Activated T-cell treated with anti-CD3 and anti-CD28 coated beads for 48 hours (primary cell): ENCODE data around the gene HESX1.

ENCODE experiments used
- DNase-seq: peaks from one replicate; pipeline ENCODE4 v3.0.0-alpha.2; 2020; ENCODE audit warnings: low read depth

HESX1 gene

GRCh38 chr3:57199895-57200297 is at the start of gene HESX1:
Gene HESX1, minus strand, starts transcription at chr3:57199978. Its CDS starts 60 bp downstream, at chr3:57199918.
- DNase-seq: no peak

- DNase-seq: no peak
These were observed 45.2 kb upstream of the HESX1 start for GRCh38 chr3:57244946-57245345.

DNA sequence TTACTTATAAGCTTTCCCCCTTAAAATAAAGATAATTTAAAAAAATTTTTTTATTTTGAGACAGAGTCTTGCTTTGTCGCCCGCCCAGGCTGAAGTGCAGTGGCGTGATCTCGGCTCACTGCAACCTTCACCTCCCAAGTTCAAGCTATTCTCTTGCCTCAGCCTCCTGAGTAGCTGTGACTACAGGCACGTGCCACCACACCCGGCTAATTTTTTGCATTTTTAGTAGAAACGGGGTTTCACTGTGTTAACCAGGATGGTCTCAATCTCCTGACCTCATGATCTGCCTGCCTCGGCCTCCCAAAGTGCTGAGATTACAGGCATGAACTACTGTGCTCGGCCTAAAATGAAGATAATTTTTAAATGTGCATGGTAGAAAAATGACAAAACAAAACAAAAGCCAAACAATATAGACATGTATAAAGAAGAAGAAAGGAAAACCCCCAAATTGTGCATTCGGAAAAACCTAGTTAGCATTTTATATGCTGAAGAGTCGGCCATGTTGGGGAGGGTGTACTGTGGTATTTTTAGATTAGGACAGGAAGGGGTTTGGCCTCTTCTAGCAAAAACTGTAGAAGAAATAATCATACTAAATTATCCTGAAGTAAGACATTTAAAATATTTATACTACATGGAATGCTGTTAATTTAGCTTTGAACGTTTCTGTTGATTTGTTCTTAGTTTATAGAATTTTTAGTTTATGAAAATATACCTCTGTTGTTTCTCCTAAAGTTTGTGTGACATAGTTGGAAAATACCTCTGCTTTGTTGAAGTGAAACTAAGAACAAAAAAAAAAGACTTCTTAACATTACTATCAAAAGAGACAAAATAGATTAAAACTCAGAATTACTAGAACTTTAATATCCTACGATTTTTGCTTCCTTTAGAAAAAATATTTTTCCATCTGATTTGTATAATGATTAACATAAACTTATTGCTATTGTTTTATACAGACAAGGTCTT is 35.1 kb upstream of the HESX1 start:
- no peak for DNase-seq

DNA sequence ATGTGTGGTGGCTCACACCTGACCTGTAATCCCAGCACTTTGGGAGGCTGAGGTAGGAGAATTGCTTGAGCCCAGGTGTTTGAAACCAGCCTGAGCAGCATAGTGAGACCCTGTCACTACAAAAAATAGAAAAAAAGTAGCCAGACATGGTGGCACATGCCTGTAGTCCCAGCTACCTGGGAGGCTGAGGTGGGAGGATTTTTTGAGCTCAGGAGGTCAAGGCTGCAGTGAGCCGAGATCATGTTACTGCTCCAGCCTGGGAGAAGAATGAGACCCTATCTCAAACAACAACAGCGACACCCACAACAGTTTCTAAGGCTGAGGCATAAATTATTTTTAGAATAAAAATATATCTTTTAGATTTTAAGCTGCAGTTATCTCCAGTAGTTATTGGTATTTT is 34.0 kb upstream of the HESX1 start:
- DNase-seq: no peak

- DNase-seq: no peak
These were observed 30.2 kb upstream of the HESX1 start for GRCh38 chr3:57230006-57230405.

GRCh38 chr3:57227930-57228751 is 28.4 kb upstream of the HESX1 start:
- DNase-seq: peak; percentile 27

- peak; percentile 92 for DNase-seq
These were observed 27.6 kb upstream of the HESX1 start, which contains the start of gene APPL1 for GRCh38 chr3:57227204-57227929. Gene APPL1, plus strand, starts transcription at chr3:57227729. Its CDS starts 155 bp downstream, at chr3:57227884.

- DNase-seq: no peak
These were observed 26.4 kb upstream of the HESX1 start for GRCh38 chr3:57226176-57226575.

- no peak for DNase-seq
These were observed 25.1 kb upstream of the HESX1 start for GRCh38 chr3:57224856-57225255.

DNA sequence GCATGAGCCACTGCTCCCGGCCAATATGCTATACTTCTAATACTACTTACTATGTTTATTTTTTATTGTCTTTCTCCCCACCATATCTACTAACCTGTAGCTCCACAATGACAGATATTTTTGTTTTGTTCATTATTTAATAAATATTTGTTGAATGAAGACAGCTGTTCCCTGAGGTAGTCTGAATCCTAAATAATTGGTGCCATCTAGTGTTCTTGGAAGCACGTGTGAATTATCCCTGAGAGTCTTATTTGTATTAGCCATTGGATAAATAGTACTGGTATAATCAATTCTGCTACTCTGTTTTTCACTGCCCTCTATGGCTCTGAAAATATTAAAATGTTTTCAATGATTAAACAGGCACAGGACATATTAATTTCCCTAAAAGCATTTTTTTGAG is 22.1 kb upstream of the HESX1 start:
- no peak for DNase-seq

GRCh38 chr3:57206423-57206822 is 6.6 kb upstream of the HESX1 start:
- DNase-seq: no peak

DNA sequence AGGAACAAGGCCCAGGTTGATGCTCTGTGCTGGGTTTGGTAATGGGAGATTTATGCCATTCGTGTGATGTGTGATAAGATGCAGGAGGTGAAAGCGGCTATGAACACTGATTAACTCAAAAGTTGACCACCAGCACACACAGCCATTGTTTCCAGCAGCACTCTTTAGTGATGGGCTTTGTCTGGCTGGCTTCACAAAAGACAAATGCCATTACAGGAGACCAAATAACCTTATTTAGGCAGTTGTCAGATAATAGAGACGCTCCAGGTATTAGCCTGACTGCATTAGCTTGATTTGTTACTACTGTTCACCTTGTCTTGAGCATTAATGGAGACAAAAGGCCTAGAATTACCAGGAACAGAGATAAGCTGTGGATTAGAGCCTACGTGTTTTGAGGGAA is 5.1 kb downstream of the HESX1 start:
- DNase-seq: no peak

DNA sequence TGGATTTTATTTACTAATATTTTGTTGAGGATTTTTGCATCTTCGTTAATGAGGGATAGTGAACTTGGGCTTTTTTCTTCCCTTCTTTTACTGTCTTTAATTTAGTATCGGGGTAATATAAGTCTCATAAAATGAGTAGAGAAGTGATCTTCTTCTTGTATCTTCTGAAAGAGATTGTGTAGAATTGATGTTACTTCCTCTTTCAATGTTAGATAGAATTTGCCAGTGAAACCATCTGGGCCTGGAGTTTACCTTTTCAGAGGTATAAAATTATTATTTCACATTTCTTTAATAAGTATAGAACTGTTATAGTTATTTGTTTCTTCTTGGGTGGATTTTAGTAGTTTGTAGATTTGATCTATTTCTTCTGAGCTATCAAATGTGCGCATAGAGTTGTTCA is 7.8 kb downstream of the HESX1 start:
- DNase-seq: no peak

GRCh38 chr3:57184526-57184925 is 15.3 kb downstream of the HESX1 start:
- DNase-seq: no peak

- DNase-seq: no peak
These were observed 20.0 kb downstream of the HESX1 start for GRCh38 chr3:57179580-57180410.

GRCh38 chr3:57176045-57176444 is 23.7 kb downstream of the HESX1 start:
- no peak for DNase-seq

DNA sequence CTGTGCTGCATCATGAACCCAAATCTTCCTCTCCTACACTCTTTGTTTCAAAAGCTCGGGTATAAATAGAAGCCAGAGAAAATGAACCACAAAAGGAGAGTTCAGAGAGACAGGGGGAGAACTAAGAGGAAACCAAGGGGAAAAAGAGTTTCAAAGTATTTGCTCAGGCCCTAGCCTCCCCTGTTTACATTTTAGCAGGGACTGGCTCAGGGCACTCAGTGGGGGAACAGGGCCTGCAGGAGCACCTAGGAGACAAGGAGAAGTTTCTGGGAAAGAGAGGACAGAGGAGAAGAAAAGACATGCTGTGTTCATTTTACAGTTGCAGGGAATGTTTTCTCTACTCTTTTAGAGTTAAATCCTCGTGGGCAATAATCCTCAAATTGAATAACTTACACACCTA is 26.1 kb downstream of the HESX1 start:
- DNase-seq: no peak

DNA sequence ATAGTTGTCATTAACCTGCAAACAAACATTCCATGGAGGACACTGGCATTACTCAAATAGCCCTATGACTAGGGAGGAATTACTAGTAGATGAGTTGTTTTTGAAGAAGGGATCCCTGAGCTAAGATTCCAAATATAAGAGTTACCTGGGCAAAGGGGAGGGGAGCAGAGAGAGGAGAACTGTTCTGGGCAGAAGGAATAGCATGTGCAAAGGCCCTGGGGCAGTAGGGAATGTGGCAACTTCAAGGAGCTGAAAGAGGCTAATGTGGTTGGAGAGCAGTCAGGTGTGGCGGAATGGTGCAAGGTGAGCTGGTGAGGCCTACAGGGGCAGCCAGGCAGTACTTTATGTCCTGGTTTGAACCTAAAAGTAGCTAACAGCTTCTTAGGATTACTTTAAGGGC is 28.8 kb downstream of the HESX1 start:
- no peak for DNase-seq

DNA sequence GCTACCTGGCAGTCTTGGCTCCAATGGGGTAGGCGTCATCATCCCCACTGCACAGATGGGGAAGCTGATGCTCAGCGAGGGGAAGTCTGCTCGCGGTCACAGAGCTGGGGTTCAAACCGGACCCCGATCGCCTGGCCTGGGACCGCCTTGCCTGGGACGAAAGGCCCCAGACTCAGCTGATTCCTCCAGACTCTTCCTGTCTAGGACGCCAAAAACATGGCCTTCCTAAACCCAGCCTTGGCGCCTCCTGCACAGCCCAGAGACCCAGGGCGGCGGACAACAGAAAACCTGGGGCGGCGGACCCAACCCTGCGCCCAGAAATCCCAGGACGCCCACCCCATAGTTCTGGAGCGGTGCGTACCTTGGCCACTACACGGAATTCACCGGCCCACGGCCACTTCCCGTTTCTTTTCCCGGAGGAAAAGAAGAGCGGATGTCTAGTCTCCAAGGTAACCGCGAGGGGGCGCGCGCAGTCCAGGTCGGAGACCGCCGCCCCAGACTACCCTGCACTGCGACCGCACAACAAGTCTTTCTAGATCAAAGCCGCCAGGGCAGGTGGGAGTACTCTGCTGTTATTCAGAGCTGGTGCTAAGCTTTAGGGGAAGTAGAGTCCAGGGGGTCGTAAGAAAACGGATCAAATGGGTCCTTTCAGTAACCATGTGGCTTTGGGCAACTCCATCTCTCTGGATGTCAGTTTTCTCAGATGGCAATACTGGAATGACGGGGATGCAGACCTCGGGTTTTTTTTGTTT is 29.7 kb downstream of the HESX1 start:
- peak; percentile 60 for DNase-seq

DNA sequence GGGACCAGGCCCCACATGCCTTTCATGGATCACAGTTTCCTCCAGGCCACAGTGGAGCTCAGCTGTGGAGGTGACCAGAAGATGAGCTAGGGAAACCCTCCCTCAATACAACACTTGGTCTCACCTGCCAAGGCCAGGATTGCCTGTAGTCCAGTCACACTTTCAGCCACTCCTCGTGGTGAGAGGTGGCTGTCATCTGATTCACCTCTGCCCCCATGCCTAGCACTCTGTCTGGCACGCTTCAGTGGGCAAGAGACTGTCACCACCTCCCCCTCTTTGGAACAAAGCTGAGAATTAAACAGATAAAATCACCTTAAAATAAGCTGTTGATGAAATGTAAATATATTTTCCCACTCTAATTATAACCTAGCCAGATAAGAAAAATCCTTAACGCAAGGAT is 30.7 kb downstream of the HESX1 start:
- DNase-seq: no peak

DNA sequence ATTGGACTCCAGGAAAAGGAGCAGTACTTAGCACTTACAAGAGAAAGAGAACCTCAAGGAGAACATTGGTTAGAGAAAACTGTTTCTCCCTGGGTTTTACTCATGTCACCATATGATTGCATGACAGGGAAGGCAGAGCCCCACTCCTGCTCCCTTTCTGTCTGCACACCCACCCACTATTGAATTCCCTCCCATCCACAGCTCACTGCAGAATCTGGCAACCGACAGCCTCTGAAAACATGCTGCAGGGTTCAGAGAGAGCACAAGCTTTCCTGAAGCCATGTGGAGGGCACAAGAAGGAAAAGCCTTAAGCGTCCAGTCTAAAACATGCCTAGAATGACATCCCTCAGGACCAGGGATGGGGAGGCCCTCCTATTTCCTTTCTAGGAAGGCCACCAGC is 31.6 kb downstream of the HESX1 start:
- DNase-seq: no peak
